Muscle layer of colon (tissue), 2 donors: ENCODE results near the gene HP.
A peak's percentile ranks its signal among the peaks of the same experiment; 100 is the strongest.
"Not testable (repeated sequence)": the region's sequence is repeated elsewhere in the genome, so short reads cannot be mapped to it uniquely, and the experiment has no call there.

Experiments
- H3K27ac ChIP-seq: one replicate; pipeline ENCODE4 v1.7.0; 2013; ENCODE audit warnings: low read depth, mild to moderate bottlenecking, low read length, moderate library complexity
- H3K27me3 ChIP-seq, 2 donors: one replicate each; pipeline ENCODE4 v1.7.0; 2013; ENCODE audit warnings: low read length in 2 of 2, mild to moderate bottlenecking in 2 of 2; ENCODE audit not compliant: insufficient read depth in 2 of 2, control insufficient read depth in 1 of 2
- H3K36me3 ChIP-seq: one replicate; pipeline ENCODE4 v1.7.0; 2013; ENCODE audit warnings: mild to moderate bottlenecking, low read length; ENCODE audit not compliant: insufficient read depth
- H3K4me1 ChIP-seq: one replicate; pipeline ENCODE4 v1.7.0; 2013; ENCODE audit warnings: mild to moderate bottlenecking, low read length; ENCODE audit not compliant: insufficient read depth
- H3K4me3 ChIP-seq, 2 donors: one replicate each; pipeline ENCODE4 v1.7.0; 2013; ENCODE audit warnings: low read length in 2 of 2, low read depth in 1 of 2, mild to moderate bottlenecking in 1 of 2, moderate library complexity in 1 of 2
- H3K9ac ChIP-seq: one replicate; pipeline ENCODE4 v1.7.0; 2013; ENCODE audit warnings: low read length
- H3K9me3 ChIP-seq: one replicate; pipeline ENCODE4 v1.7.0; 2013; ENCODE audit warnings: mild to moderate bottlenecking, low read length
- donor health status: abdominal sarcoma.
- donor health status: Adenocarcinoma of cecum.

The HP gene

GRCh38 chr16:72068930-72069329 lies 14.6 kb downstream of the HP start:
- H3K36me3 ChIP-seq, result peaks cover 5% of the 10 kb centered on the region
- no peaks in the 10 kb centered on the region for H3K9me3 ChIP-seq
- no peaks in the 10 kb centered on the region for H3K4me1 ChIP-seq
- H3K27ac ChIP-seq, result no peak overlapping the region
- H3K4me3 ChIP-seq, result no peak overlapping the region
- no peaks in the 10 kb centered on the region for H3K27me3 ChIP-seq
- H3K9ac ChIP-seq, result no peak overlapping the region

GRCh38 chr16:72072514-72073342 lies 18.4 kb downstream of the HP start:
- Histone ChIP-seq H3K4me3 (no peak overlapping the region), H3K9ac (no peak overlapping the region), H3K9me3 (no peaks in the 10 kb centered on the region), H3K27me3 (no peaks in the 10 kb centered on the region), H3K4me1 (no peaks in the 10 kb centered on the region), H3K36me3 (peaks cover 5% of the 10 kb centered on the region), H3K27ac (no peak overlapping the region)

GRCh38 chr16:72073560-72074230 lies 19.4 kb downstream of the HP start:
- Histone ChIP-seq H3K4me1 (no peaks in the 10 kb centered on the region), H3K9ac (no peak overlapping the region), H3K9me3 (no peaks in the 10 kb centered on the region), H3K27me3 (no peaks in the 10 kb centered on the region), H3K27ac (no peak overlapping the region), H3K36me3 (peaks cover 5% of the 10 kb centered on the region), H3K4me3 (no peak overlapping the region)

GRCh38 chr16:72075067-72075466 lies 20.8 kb downstream of the HP start:
- not testable (repeated sequence) for H3K4me1 ChIP-seq, H3K4me3 ChIP-seq, H3K27me3 ChIP-seq, H3K27ac ChIP-seq, H3K9ac ChIP-seq, H3K36me3 ChIP-seq, H3K9me3 ChIP-seq

- not testable (repeated sequence) for H3K27me3 ChIP-seq, H3K9me3 ChIP-seq, H3K27ac ChIP-seq, H3K4me1 ChIP-seq, H3K36me3 ChIP-seq, H3K4me3 ChIP-seq, H3K9ac ChIP-seq
Observed at GRCh38 chr16:72076991-72077706, 22.8 kb downstream of the HP start.

DNA sequence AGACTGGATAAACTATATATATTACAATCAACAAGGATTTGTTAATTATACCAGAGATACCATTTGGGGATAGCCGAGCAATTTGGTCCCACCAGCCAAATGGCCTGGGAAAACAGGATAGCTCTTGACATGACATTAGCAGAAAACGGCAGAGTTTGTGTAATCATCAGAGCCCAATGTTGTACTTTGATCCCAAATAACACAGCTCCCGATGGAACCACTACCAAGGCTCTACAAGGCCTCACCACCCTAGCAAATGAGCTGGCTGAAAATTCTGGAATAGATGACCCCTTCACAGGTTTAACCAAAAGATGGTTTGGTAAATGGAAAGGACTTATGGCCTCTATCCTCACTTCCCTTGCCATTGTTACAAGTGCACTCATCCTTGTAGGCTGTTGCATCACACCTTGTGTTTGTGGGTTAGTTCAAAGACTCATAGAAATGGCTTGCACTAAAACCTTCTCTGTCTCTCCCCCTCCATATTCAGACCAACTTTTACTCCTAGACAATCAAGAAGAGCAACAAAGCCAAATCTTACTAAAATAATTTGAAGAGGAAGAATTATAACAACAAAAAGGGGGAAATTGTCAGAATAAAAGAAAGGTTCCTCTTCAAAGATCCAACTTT lies 29.6 kb downstream of the HP start:
- Histone ChIP-seq H3K4me3 (no peak overlapping the region), H3K27ac (no peak overlapping the region), H3K36me3 (peaks cover 37% of the 10 kb centered on the region), H3K9me3 (no peaks in the 10 kb centered on the region), H3K27me3 (no peaks in the 10 kb centered on the region), H3K9ac (no peak overlapping the region), H3K4me1 (no peaks in the 10 kb centered on the region)

- no peaks in the 10 kb centered on the region for H3K9me3 ChIP-seq
- H3K36me3 ChIP-seq, result peaks cover 42% of the 10 kb centered on the region
- no peaks in the 10 kb centered on the region for H3K4me1 ChIP-seq
- no peak overlapping the region for H3K4me3 ChIP-seq
- H3K27ac ChIP-seq, result no peak overlapping the region
- H3K9ac ChIP-seq, result no peak overlapping the region
- no peaks in the 10 kb centered on the region for H3K27me3 ChIP-seq
Observed at GRCh38 chr16:72084445-72084844, 30.1 kb downstream of the HP start.

- Histone ChIP-seq H3K27ac (no peak overlapping the region), H3K4me3 (no peak overlapping the region), H3K27me3 (no peaks in the 10 kb centered on the region), H3K9ac (no peak overlapping the region), H3K36me3 (peaks cover 47% of the 10 kb centered on the region), H3K4me1 (no peaks in the 10 kb centered on the region), H3K9me3 (no peaks in the 10 kb centered on the region)
Observed at GRCh38 chr16:72085002-72085401, 30.7 kb downstream of the HP start.

- Histone ChIP-seq H3K27me3 (no peaks in the 10 kb centered on the region), H3K27ac (no peak overlapping the region), H3K4me3 (no peak overlapping the region), H3K36me3 (peaks cover 32% of the 10 kb centered on the region), H3K4me1 (peaks cover 27% of the 10 kb centered on the region), H3K9ac (no peak overlapping the region), H3K9me3 (no peaks in the 10 kb centered on the region)
Observed at GRCh38 chr16:72091217-72091616, 36.9 kb downstream of the HP start.

GRCh38 chr16:72092832-72093447 lies 38.6 kb downstream of the HP start:
- Histone ChIP-seq H3K27me3 (no peaks in the 10 kb centered on the region), H3K9ac (peak overlapping the region; percentile 92), H3K27ac (peak overlapping the region; percentile 90), H3K9me3 (no peaks in the 10 kb centered on the region), H3K4me3 (peak overlapping the region; percentile 81 to 95), H3K36me3 (peaks cover 38% of the 10 kb centered on the region), H3K4me1 (peaks cover 27% of the 10 kb centered on the region)
